Measurements from ENCODE around the gene REV3L.

The REV3L gene

GRCh38 chr6:111423960-111424846 lies 58.8 kb downstream of the REV3L start:
- no peak for DNase-seq (ENCODE audit: low read depth)
- H3K4me3 ChIP-seq (ENCODE audit: control insufficient read depth, low read depth, low read length), result no peak overlapping the region
- TF ChIP-seq CTCF (IDR thresholded peaks at IDR 0.05; ENCODE audit: control insufficient read depth, insufficient read depth, low read depth, low read length, missing control alignments), result no peak

GRCh38 chr6:111423055-111423633 lies 59.9 kb downstream of the REV3L start:
- DNase-seq (ENCODE audit: low read depth), result no peak

GRCh38 chr6:111418971-111419693 lies 63.9 kb downstream of the REV3L start:
- no peak for TF ChIP-seq CTCF (IDR thresholded peaks at IDR 0.05; ENCODE audit: control insufficient read depth, insufficient read depth, low read depth, low read length, missing control alignments)
- no peak overlapping the region for H3K4me3 ChIP-seq (ENCODE audit: control insufficient read depth, low read depth, low read length)
- no peak for DNase-seq (ENCODE audit: low read depth)

More at GRCh38 chr6:111423055-111423633, 59.9 kb downstream of the REV3L start:
- no peak for TF ChIP-seq CTCF (IDR thresholded peaks at IDR 0.05; ENCODE audit: control insufficient read depth, insufficient read depth, low read depth, low read length, missing control alignments)
- no peak overlapping the region for H3K4me3 ChIP-seq (ENCODE audit: control insufficient read depth, low read depth, low read length)

- no peak overlapping the region for H3K4me3 ChIP-seq (ENCODE audit: control insufficient read depth, low read depth, low read length)
- DNase-seq (ENCODE audit: low read depth), result no peak
- TF ChIP-seq CTCF (IDR thresholded peaks at IDR 0.05; ENCODE audit: control insufficient read depth, insufficient read depth, low read depth, low read length, missing control alignments), result no peak
Measured at GRCh38 chr6:111417946-111418345, 65.1 kb downstream of the REV3L start.

- no peak for DNase-seq (ENCODE audit: low read depth)
- TF ChIP-seq CTCF (IDR thresholded peaks at IDR 0.05; ENCODE audit: control insufficient read depth, insufficient read depth, low read depth, low read length, missing control alignments), result no peak
- H3K4me3 ChIP-seq (ENCODE audit: control insufficient read depth, low read depth, low read length), result no peak overlapping the region
Measured at GRCh38 chr6:111417181-111417585, 65.8 kb downstream of the REV3L start.

GRCh38 chr6:111416529-111416928 lies 66.5 kb downstream of the REV3L start:
- TF ChIP-seq CTCF (IDR thresholded peaks at IDR 0.05; ENCODE audit: control insufficient read depth, insufficient read depth, low read depth, low read length, missing control alignments), result no peak
- DNase-seq (ENCODE audit: low read depth), result no peak
- no peak overlapping the region for H3K4me3 ChIP-seq (ENCODE audit: control insufficient read depth, low read depth, low read length)

Measured in AG09309 (cell line).